22Rv1 (cell line): ENCODE data around the gene TNN.

Experiments
- CTCF ChIP-seq: fragments of 450-650 bp; IDR thresholded peaks from 2 replicates; pipeline ENCODE4 v1.5.1; 2017; ENCODE audit warnings: mild to moderate bottlenecking
- ZFX ChIP-seq: fragments of 450-650 bp; IDR thresholded peaks from 2 replicates; pipeline ENCODE4 v1.6.1; 2017; ENCODE audit warnings: antibody characterized with exemption, borderline replicate concordance

DNA sequence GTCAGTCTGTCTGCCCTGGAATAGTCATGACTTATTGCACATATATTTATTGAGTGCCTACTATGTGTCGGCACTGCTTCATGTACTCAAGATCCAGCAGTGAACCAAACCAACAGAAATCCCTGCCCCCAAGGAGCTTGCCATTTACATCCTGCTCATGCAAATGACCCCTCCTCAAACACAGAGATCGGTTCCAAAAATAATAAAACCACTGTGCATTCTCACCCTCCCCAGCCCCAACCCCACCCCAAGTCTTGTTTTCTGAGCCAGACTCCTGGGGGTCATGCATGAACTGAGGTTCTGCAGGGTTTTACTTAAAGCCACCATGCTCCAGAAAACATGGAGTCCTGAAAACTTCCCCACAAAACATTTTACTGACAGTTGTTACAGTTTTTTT, 63.0 kb downstream of the TNN start:
- TF ChIP-seq CTCF = no peak
- no peak for TF ChIP-seq ZFX
